ENCODE results near the gene GOLGA6C. TPM values are rescaled to one million over a fixed set of nuclear protein-coding genes. Genes with fewer than 3 reads are reported as not detected.
"Not testable (repeated sequence)": the region's sequence is repeated elsewhere in the genome, so short reads cannot be mapped to it uniquely, and the experiment has no call there.

The GOLGA6C gene
- polyA plus RNA-seq, 1 donor (not counting 4 experiments of a cell fraction or from before 2014, with no cell fraction given) = not detected

GRCh38 chr15:75309711-75310110 is 51.6 kb downstream of the GOLGA6C start:
- FAIRE-seq (no peak), DNase-seq (ENCODE audit: low read depth, low spot score) (no peak)
- Histone ChIP-seq H3K36me3 (ENCODE audit: control insufficient read depth in 2 of 2, extremely low read depth in 1 of 2, insufficient read depth in 2 of 2, low read length in 2 of 2) (no peaks in the 10 kb centered on the region), H4K20me1 (ENCODE audit: control insufficient read depth, extremely low read depth, insufficient read depth, low read length) (no peaks in the 10 kb centered on the region), H3K27me3 (ENCODE audit: control insufficient read depth, extremely low read depth, insufficient read depth, low read length) (peaks cover 6% of the 10 kb centered on the region), H3K27ac (ENCODE audit: control insufficient read depth, insufficient read depth, low read length) (no peak overlapping the region), H3K4me2 (ENCODE audit: control insufficient read depth, extremely low read depth, insufficient read depth, low read depth, low read length) (no peak overlapping the region), H3K79me2 (ENCODE audit: control insufficient read depth, insufficient read depth, low read length) (no peaks in the 10 kb centered on the region), H3K9me3 (ENCODE audit: control insufficient read depth, low read depth, low read length) (peaks cover 5% of the 10 kb centered on the region), H2AFZ (ENCODE audit: control insufficient read depth, low read length) (no peak overlapping the region), H3K4me1 (ENCODE audit: control insufficient read depth, extremely low read depth, insufficient read depth, low read length) (peaks cover 7% of the 10 kb centered on the region), H3K4me3 (ENCODE audit: control insufficient read depth in 2 of 3, extremely low read depth in 1 of 3, insufficient read depth in 2 of 3, low read depth in 1 of 3, low read length in 3 of 3) (no peak overlapping the region), H3K9me1 (ENCODE audit: control insufficient read depth, extremely low read depth, insufficient read depth, low read length) (no peaks in the 10 kb centered on the region), H3K9ac (ENCODE audit: control insufficient read depth, extremely low read depth, insufficient read depth, low read length) (no peak overlapping the region)
- TF ChIP-seq CTCF (optimal IDR thresholded peaks at IDR 0.05 in 1 of 3, IDR thresholded peaks at IDR 0.05 in 1 of 3, conservative IDR thresholded peaks at IDR 0.05 in 1 of 3; ENCODE audit: extremely low read depth in 1 of 3, insufficient read depth in 2 of 3, low read length in 3 of 3) (no peak), EZH2 (IDR thresholded peaks at IDR 0.05; ENCODE audit: low read length) (no peak)
- dilution Hi-C loops (cut with MboI; ENCODE audit: extremely low pct_ligation_motif_present, low sequenced_read_pairs) = no loop called here

- dilution Hi-C loops (cut with MboI; ENCODE audit: extremely low pct_ligation_motif_present, low sequenced_read_pairs); H3K9me3 ChIP-seq (ENCODE audit: control insufficient read depth, low read depth, low read length); H3K79me2 ChIP-seq (ENCODE audit: control insufficient read depth, insufficient read depth, low read length); H3K4me1 ChIP-seq (ENCODE audit: control insufficient read depth, extremely low read depth, insufficient read depth, low read length); H3K27ac ChIP-seq (ENCODE audit: control insufficient read depth, insufficient read depth, low read length); H3K36me3 ChIP-seq (ENCODE audit: control insufficient read depth in 2 of 2, extremely low read depth in 1 of 2, insufficient read depth in 2 of 2, low read length in 2 of 2); FAIRE-seq; H3K9me1 ChIP-seq (ENCODE audit: control insufficient read depth, extremely low read depth, insufficient read depth, low read length); H4K20me1 ChIP-seq (ENCODE audit: control insufficient read depth, extremely low read depth, insufficient read depth, low read length); H3K4me3 ChIP-seq (ENCODE audit: control insufficient read depth in 2 of 3, extremely low read depth in 1 of 3, insufficient read depth in 2 of 3, low read depth in 1 of 3, low read length in 3 of 3); H3K27me3 ChIP-seq (ENCODE audit: control insufficient read depth, extremely low read depth, insufficient read depth, low read length): not testable (repeated sequence)
- peak overlapping the region; percentile 51 for H2AFZ ChIP-seq (ENCODE audit: control insufficient read depth, low read length)
- H3K9ac ChIP-seq (ENCODE audit: control insufficient read depth, extremely low read depth, insufficient read depth, low read length) = peak overlapping the region; percentile 22
- H3K4me2 ChIP-seq (ENCODE audit: control insufficient read depth, extremely low read depth, insufficient read depth, low read depth, low read length) = peak overlapping the region; percentile 41
- peak; percentile 26 for DNase-seq (ENCODE audit: low read depth, low spot score)
These were observed 54.4 kb downstream of the GOLGA6C start for GRCh38 chr15:75312548-75312947.

- H3K9me1 ChIP-seq (ENCODE audit: control insufficient read depth, extremely low read depth, insufficient read depth, low read length) = no peaks in the 10 kb centered on the region
- DNase-seq (ENCODE audit: low read depth, low spot score) (no peak), FAIRE-seq (no peak)
- H3K79me2 ChIP-seq (ENCODE audit: control insufficient read depth, insufficient read depth, low read length) = no peaks in the 10 kb centered on the region
- peaks cover 6% of the 10 kb centered on the region for H3K27me3 ChIP-seq (ENCODE audit: control insufficient read depth, extremely low read depth, insufficient read depth, low read length)
- peak overlapping the region; percentile 22 for H3K9ac ChIP-seq (ENCODE audit: control insufficient read depth, extremely low read depth, insufficient read depth, low read length)
- no peak overlapping the region for H3K4me3 ChIP-seq (ENCODE audit: control insufficient read depth in 2 of 3, extremely low read depth in 1 of 3, insufficient read depth in 2 of 3, low read depth in 1 of 3, low read length in 3 of 3)
- H2AFZ ChIP-seq (ENCODE audit: control insufficient read depth, low read length) = peak overlapping the region; percentile 51
- H3K4me2 ChIP-seq (ENCODE audit: control insufficient read depth, extremely low read depth, insufficient read depth, low read depth, low read length) = peak overlapping the region; percentile 41
- no peaks in the 10 kb centered on the region for H3K36me3 ChIP-seq (ENCODE audit: control insufficient read depth in 2 of 2, extremely low read depth in 1 of 2, insufficient read depth in 2 of 2, low read length in 2 of 2)
- no peaks in the 10 kb centered on the region for H4K20me1 ChIP-seq (ENCODE audit: control insufficient read depth, extremely low read depth, insufficient read depth, low read length)
- H3K27ac ChIP-seq (ENCODE audit: control insufficient read depth, insufficient read depth, low read length) = no peak overlapping the region
- TF ChIP-seq CTCF (optimal IDR thresholded peaks at IDR 0.05 in 1 of 3, IDR thresholded peaks at IDR 0.05 in 1 of 3, conservative IDR thresholded peaks at IDR 0.05 in 1 of 3; ENCODE audit: extremely low read depth in 1 of 3, insufficient read depth in 2 of 3, low read length in 3 of 3) (no peak), EZH2 (IDR thresholded peaks at IDR 0.05; ENCODE audit: low read length) (no peak)
- H3K9me3 ChIP-seq (ENCODE audit: control insufficient read depth, low read depth, low read length) = peaks cover 5% of the 10 kb centered on the region
- dilution Hi-C loops (cut with MboI; ENCODE audit: extremely low pct_ligation_motif_present, low sequenced_read_pairs) = no loop called here
- H3K4me1 ChIP-seq (ENCODE audit: control insufficient read depth, extremely low read depth, insufficient read depth, low read length) = peaks cover 10% of the 10 kb centered on the region
These were observed 55.1 kb downstream of the GOLGA6C start for GRCh38 chr15:75313116-75313845.
